T-cell (primary cell): ENCODE measurements around the gene GLI2. TPM values are rescaled to one million over a fixed set of nuclear protein-coding genes. Genes with fewer than 3 reads are reported as not detected.
A peak's percentile ranks its signal among the peaks of the same experiment; 100 is the strongest.

ENCODE experiments used
- ATAC-seq, 4 experiments: fragments of 200-7000 bp in 3 of 4; fragments of 150-1000 bp in 1 of 4; cut with Tn5 transposase; replicated peaks in 1 of 4; 1 replicate in 3 of 4; 2 replicates in 1 of 4; pipeline ENCODE4 v1.10.0; 2021; ENCODE audit warnings: moderate library complexity in 3 of 4, mild to moderate bottlenecking in 2 of 4, moderate number of reproducible peaks in 1 of 4
- CTCF ChIA-PET, 2 donors: fragments of 300-600 bp; sonication (Branson Sonifier 250); formaldehyde crosslinking; loops; one replicate each; lab custom pipeline; 2022; ENCODE audit warnings: antibody characterized with exemption in 2 of 2; lab: Charles Lee
- POLR2A ChIA-PET, 2 donors: fragments of 300-600 bp; sonication (Branson Sonifier 250); formaldehyde crosslinking; loops; one replicate each; lab custom pipeline; 2022; ENCODE audit warnings: antibody characterized with exemption in 2 of 2; lab: Charles Lee
- DNase-seq, 35 experiments: peaks; one replicate each; pipeline versions ENCODE4 v3.0.0 to v3.0.0-alpha.2; 2013 to 2023
- H3K27ac ChIP-seq: one replicate; pipeline ENCODE4 v1.5.1; 2013; ENCODE audit warnings: low read length
- H3K27me3 ChIP-seq, 2 experiments: replicated peaks in 1 of 2; 1 replicate in 1 of 2; 2 replicates in 1 of 2; pipeline versions ENCODE4 v1.6.1 to v1.7.0; 2013; ENCODE audit warnings: low read length in 1 of 2, mixed read lengths in 1 of 2; ENCODE audit not compliant: control insufficient read depth in 2 of 2, insufficient read depth in 2 of 2; ENCODE audit errors: extremely low read depth in 1 of 2
- H3K36me3 ChIP-seq, 2 donors: 1 replicate in 1 of 2; 2 replicates in 1 of 2; pipeline versions ENCODE4 v1.6.1 to v1.7.0; 2013; ENCODE audit warnings: low read length in 1 of 2; ENCODE audit not compliant: control insufficient read depth in 2 of 2, insufficient read depth in 1 of 2; ENCODE audit errors: extremely low read depth in 1 of 2
- H3K4me1 ChIP-seq, 2 experiments: 1 replicate in 1 of 2; 2 replicates in 1 of 2; pipeline versions ENCODE4 v1.6.1 to v1.7.0; 2013; ENCODE audit warnings: low read length in 2 of 2, mixed read lengths in 1 of 2; ENCODE audit not compliant: insufficient read depth in 2 of 2, control insufficient read depth in 1 of 2; ENCODE audit errors: extremely low read depth in 1 of 2
- H3K4me3 ChIP-seq, 2 donors: 1 replicate in 1 of 2; 2 replicates in 1 of 2; pipeline versions ENCODE4 v1.5.1 to v1.7.0; 2013; ENCODE audit warnings: mild to moderate bottlenecking in 2 of 2, low read length in 1 of 2, moderate library complexity in 1 of 2; ENCODE audit not compliant: control insufficient read depth in 1 of 2; ENCODE audit errors: extremely low read depth in 1 of 2
- H3K9me3 ChIP-seq: 2 replicates; pipeline ENCODE4 v1.7.0; 2013
- H3K27ac Mint-ChIP-seq, 2 donors: one replicate each; pipeline ENCODE4 v1.8.0; 2020 to 2021; ENCODE audit warnings: mild to moderate bottlenecking in 2 of 2, mixed read lengths in 2 of 2
- H3K27me3 Mint-ChIP-seq, 2 donors: one replicate each; pipeline ENCODE4 v1.8.0; 2021 to 2022; ENCODE audit warnings: mixed read lengths in 2 of 2
- H3K36me3 Mint-ChIP-seq: one replicate; pipeline ENCODE4 v1.8.0; 2021; ENCODE audit warnings: mixed read lengths
- H3K4me1 Mint-ChIP-seq, 3 donors: one replicate each; pipeline ENCODE4 v1.8.0; 2020 to 2022; ENCODE audit warnings: mixed read lengths in 3 of 3, mild to moderate bottlenecking in 1 of 3
- H3K4me3 Mint-ChIP-seq, 3 donors: one replicate each; pipeline ENCODE4 v1.8.0; 2020 to 2022; ENCODE audit warnings: mild to moderate bottlenecking in 3 of 3, mixed read lengths in 3 of 3, moderate library complexity in 3 of 3
- H3K9me3 Mint-ChIP-seq, 3 donors: one replicate each; pipeline ENCODE4 v1.8.0; 2020 to 2022; ENCODE audit warnings: mixed read lengths in 3 of 3
- WGBS: methylation state at CpG from one replicate; pipeline ENCODE4 v1.1.5; 2013; ENCODE audit warnings: missing lambda C conversion rate; ENCODE audit not compliant: insufficient coverage; 5-methylcytosine and 5-hydroxymethylcytosine counted together
- total RNA-seq, 35 experiments: library from RNA in 6 of 35; stranded (reverse) in 6 of 35; fragments of 120-200 nt in 1 of 35; gene quantifications; one replicate each; pipeline versions ENCODE4 v1.2.1 to v1.2.4 and lab custom pipeline; 2013 to 2026

The GLI2 gene
- total RNA-seq, 5 donors from 2014 or later (not counting 1 experiment from before 2014, with no cell fraction given) = 0.25 TPM; not detected in 4

- no peak for DNase-seq
- POLR2A ChIA-PET = no interaction called here
- Mint-ChIP-seq H3K9me3 (no peaks in the 10 kb centered on the region), H3K4me1 (no peaks in the 10 kb centered on the region), H3K36me3 (no peaks in the 10 kb centered on the region), H3K27me3 (peaks cover 0 to 2% of the 10 kb centered on the region in 2 donors), H3K4me3 (no peak overlapping the region), H3K27ac (no peak overlapping the region)
- peaks cover 0 to 11% of the 10 kb centered on the region in 2 experiments for H3K27me3 ChIP-seq
- CTCF ChIA-PET = no interaction called here
- H3K9me3 ChIP-seq = no peaks in the 10 kb centered on the region
- no peaks in the 10 kb centered on the region for H3K36me3 ChIP-seq
- H3K4me3 ChIP-seq = no peak overlapping the region
- 96% methylated on average over 4 of the region's 14 CpGs for WGBS
- no peak for ATAC-seq
- no peak overlapping the region for H3K27ac ChIP-seq
- H3K4me1 ChIP-seq = no peaks in the 10 kb centered on the region
Measured at GRCh38 chr2:120754067-120754960, 18.6 kb downstream of the GLI2 start.

- peaks cover 2 to 8% of the 10 kb centered on the region in 2 donors for H3K27me3 Mint-ChIP-seq
- ChIA-PET CTCF (no interaction called here), POLR2A (no interaction called here)
- H3K27ac ChIP-seq = no peak overlapping the region
- no peaks in the 10 kb centered on the region for H3K4me1 Mint-ChIP-seq
- H3K4me3 ChIP-seq = no peak overlapping the region
- H3K27me3 ChIP-seq = peaks cover 0 to 24% of the 10 kb centered on the region in 2 experiments
- H3K36me3 Mint-ChIP-seq = no peaks in the 10 kb centered on the region
- H3K4me1 ChIP-seq = no peaks in the 10 kb centered on the region
- DNase-seq = peak in 1 of 35 experiments; percentile 10
- no peak for ATAC-seq
- no peaks in the 10 kb centered on the region for H3K9me3 ChIP-seq
- no peaks in the 10 kb centered on the region for H3K36me3 ChIP-seq
- no peaks in the 10 kb centered on the region for H3K9me3 Mint-ChIP-seq
- H3K27ac Mint-ChIP-seq = no peak overlapping the region
- H3K4me3 Mint-ChIP-seq = no peak overlapping the region
- 85% methylated on average over 10 of the region's 16 CpGs for WGBS
Measured at GRCh38 chr2:120758181-120759144, 22.8 kb downstream of the GLI2 start.

- H3K36me3 Mint-ChIP-seq = no peaks in the 10 kb centered on the region
- ATAC-seq (no peak), DNase-seq (no peak)
- H3K27me3 Mint-ChIP-seq = peaks cover 1 to 8% of the 10 kb centered on the region in 2 donors
- no peaks in the 10 kb centered on the region for H3K4me1 Mint-ChIP-seq
- CTCF ChIA-PET = no interaction called here
- 63% methylated on average over 1 of the region's 7 CpGs for WGBS
- POLR2A ChIA-PET = no interaction called here
- no peaks in the 10 kb centered on the region for H3K9me3 Mint-ChIP-seq
- no peak overlapping the region for H3K4me3 Mint-ChIP-seq
- Histone ChIP-seq H3K36me3 (no peaks in the 10 kb centered on the region), H3K27me3 (peaks cover 0 to 24% of the 10 kb centered on the region in 2 experiments), H3K4me3 (no peak overlapping the region), H3K27ac (no peak overlapping the region), H3K9me3 (no peaks in the 10 kb centered on the region), H3K4me1 (no peaks in the 10 kb centered on the region)
- H3K27ac Mint-ChIP-seq = no peak overlapping the region
Measured at GRCh38 chr2:120759543-120760331, 24.1 kb downstream of the GLI2 start.

- H3K4me1 Mint-ChIP-seq = no peaks in the 10 kb centered on the region
- H3K27me3 ChIP-seq = peaks cover 0 to 25% of the 10 kb centered on the region in 2 experiments
Measured at GRCh38 chr2:120760446-120761135, 24.9 kb downstream of the GLI2 start.

GRCh38 chr2:120761164-120761861, 25.6 kb downstream of the GLI2 start:
- DNase-seq = peak in 1 of 35 experiments; percentile 10
- WGBS = 83% methylated on average over 2 of the region's 8 CpGs

More at GRCh38 chr2:120760446-120761135, 24.9 kb downstream of the GLI2 start:
- Mint-ChIP-seq H3K27me3 (peaks cover 1 to 8% of the 10 kb centered on the region in 2 donors), H3K9me3 (no peaks in the 10 kb centered on the region), H3K36me3 (no peaks in the 10 kb centered on the region), H3K27ac (no peak overlapping the region), H3K4me3 (no peak overlapping the region)
- ChIA-PET POLR2A (no interaction called here), CTCF (no interaction called here)
- no peaks in the 10 kb centered on the region for H3K36me3 ChIP-seq
- H3K9me3 ChIP-seq = no peaks in the 10 kb centered on the region
- DNase-seq (no peak), ATAC-seq (no peak)
- H3K4me1 ChIP-seq = no peaks in the 10 kb centered on the region
- H3K27ac ChIP-seq = no peak overlapping the region
- 85% methylated on average over 8 of the region's 8 CpGs for WGBS
- H3K4me3 ChIP-seq = no peak overlapping the region

More at GRCh38 chr2:120761164-120761861, 25.6 kb downstream of the GLI2 start:
- Histone ChIP-seq H3K27ac (no peak overlapping the region), H3K36me3 (no peaks in the 10 kb centered on the region), H3K27me3 (peaks cover 0 to 31% of the 10 kb centered on the region in 2 experiments), H3K9me3 (no peaks in the 10 kb centered on the region), H3K4me1 (no peaks in the 10 kb centered on the region), H3K4me3 (no peak overlapping the region)
- no peak for ATAC-seq
- H3K9me3 Mint-ChIP-seq = no peaks in the 10 kb centered on the region
- ChIA-PET CTCF (no interaction called here), POLR2A (interaction anchor here in 1 of 2 donors (0.6 kb wide), 1 partner anchor 128 kb away, joined by 3 read pairs; no protein-coding TSS in a partner anchor)
- H3K4me3 Mint-ChIP-seq = no peak overlapping the region
- H3K27me3 Mint-ChIP-seq = peaks cover 1 to 13% of the 10 kb centered on the region in 2 donors
- H3K4me1 Mint-ChIP-seq = no peaks in the 10 kb centered on the region
- H3K27ac Mint-ChIP-seq = no peak overlapping the region
- H3K36me3 Mint-ChIP-seq = no peaks in the 10 kb centered on the region
